Subcutaneous adipose tissue (tissue), 4 donors: ENCODE data around the gene CCDC170. TPM values are rescaled to one million over a fixed set of nuclear protein-coding genes. Genes with fewer than 3 reads are reported as not detected.

Experiments
- total RNA-seq, 4 donors: library from RNA; depleted of rRNA; stranded (reverse); fragments of >200 nt; gene quantifications; one replicate each; pipeline ENCODE4 v1.1.0, GENCODE V29; 2016
- TF ChIP-seq, protein P1 (sequence below): fragments of 450-650 bp; IDR thresholded peaks from one replicate; pipeline ENCODE4 v1.5.1; 2016; ENCODE audit warnings: low read depth, mild to moderate bottlenecking, control low read depth, antibody characterized with exemption, moderate library complexity

Gene CCDC170
- total RNA-seq, 4 donors from 2014 or later: 7.0 to 16.6 (median 9.6) TPM

DNA sequence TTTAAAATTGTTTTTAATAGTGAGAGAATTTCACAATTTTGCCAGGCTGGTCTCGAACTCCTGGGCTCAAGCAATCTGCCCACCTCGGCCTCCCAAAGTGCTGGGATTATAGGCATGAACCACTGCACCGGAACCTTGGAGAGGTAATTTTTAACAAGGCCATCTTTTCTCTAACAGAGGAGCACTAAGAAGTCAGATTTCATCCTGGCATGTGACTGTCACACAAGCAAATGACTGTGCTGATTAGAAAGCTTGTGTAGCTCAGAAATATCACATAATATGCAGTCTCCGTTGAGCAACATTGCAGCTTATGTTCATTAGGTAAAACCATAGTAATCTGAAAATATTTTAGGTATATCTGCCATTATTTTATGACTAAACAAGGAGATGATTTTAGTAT, 156.0 kb downstream of the CCDC170 start:
- TF ChIP-seq, protein P1, sequence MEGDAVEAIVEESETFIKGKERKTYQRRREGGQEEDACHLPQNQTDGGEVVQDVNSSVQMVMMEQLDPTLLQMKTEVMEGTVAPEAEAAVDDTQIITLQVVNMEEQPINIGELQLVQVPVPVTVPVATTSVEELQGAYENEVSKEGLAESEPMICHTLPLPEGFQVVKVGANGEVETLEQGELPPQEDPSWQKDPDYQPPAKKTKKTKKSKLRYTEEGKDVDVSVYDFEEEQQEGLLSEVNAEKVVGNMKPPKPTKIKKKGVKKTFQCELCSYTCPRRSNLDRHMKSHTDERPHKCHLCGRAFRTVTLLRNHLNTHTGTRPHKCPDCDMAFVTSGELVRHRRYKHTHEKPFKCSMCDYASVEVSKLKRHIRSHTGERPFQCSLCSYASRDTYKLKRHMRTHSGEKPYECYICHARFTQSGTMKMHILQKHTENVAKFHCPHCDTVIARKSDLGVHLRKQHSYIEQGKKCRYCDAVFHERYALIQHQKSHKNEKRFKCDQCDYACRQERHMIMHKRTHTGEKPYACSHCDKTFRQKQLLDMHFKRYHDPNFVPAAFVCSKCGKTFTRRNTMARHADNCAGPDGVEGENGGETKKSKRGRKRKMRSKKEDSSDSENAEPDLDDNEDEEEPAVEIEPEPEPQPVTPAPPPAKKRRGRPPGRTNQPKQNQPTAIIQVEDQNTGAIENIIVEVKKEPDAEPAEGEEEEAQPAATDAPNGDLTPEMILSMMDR: no peak

DNA sequence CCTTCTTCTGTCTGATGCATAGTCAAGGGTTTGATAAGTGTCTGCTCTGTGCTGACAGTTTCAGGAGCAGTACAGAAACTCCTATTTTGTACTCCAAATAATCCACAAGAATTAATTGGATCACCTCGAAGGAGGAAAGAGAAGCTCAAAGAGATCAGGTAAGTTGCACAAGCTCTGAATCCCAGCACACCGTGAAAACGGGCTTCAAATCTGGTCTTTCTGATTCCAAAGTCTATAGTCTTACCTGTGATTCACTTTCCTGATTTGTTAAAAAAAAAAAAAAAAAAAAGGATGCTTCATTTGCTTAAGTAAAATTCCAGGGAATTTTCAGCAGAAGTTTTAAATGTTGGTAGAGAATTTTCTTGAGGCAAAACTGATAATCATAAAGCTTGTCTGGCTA, 157.8 kb downstream of the CCDC170 start:
- TF ChIP-seq, protein P1: no peak

DNA sequence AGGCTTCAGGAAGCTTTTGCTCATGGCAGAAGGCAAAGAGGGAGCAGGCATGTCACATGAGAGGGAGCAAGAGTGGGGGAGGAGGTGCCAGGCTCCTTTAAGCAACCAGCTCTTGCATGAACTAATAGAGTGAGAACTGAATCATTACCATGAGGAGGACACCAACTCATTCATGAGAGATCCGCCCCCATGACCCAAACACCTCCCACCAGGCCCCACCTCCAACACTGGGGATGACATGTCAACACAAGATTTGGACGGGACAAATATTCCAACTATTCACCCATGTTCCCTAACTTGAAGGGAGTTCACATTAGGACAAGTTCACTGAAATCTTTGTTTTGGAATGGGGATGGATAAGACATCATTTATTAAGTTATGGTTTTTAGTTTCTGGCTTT, 158.5 kb downstream of the CCDC170 start:
- TF ChIP-seq, protein P1: no peak

DNA sequence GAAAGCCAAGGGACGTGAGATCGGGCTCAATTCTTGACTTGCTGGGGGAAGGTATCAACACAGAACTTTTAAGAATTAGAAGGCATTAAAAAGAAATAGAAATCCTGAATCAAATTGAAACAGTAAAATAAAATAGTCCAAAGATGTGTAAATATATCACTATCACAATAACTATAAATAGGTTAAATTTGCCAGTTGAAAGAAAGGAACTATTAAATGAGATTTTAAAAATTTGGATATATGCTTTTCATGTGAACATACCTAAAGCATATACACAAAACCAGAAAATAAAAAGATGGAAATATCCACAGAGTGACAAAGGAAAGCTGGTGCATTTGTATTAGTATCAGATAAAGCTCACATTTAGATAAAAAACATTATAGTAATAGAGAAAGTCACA, 161.3 kb downstream of the CCDC170 start:
- TF ChIP-seq, protein P1: no peak

DNA sequence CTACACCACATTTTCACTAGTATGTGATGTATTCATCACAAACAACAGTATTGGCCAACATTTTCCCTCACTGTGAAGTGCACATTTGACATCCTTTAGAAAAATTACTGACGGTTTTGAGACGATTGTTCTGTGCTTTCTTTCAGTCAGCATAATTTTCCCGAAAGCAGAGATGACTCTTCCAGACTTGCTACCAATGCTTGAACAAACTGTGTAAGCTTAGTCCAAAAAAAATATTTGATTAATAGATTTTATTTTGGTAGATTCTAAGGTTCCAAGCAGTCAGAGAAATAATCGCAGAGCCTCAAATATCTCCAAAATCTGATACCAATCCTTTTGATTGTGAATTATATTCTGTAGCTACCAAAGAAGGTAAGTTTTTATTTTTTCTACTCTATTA, 162.6 kb downstream of the CCDC170 start:
- TF ChIP-seq, protein P1: no peak

DNA sequence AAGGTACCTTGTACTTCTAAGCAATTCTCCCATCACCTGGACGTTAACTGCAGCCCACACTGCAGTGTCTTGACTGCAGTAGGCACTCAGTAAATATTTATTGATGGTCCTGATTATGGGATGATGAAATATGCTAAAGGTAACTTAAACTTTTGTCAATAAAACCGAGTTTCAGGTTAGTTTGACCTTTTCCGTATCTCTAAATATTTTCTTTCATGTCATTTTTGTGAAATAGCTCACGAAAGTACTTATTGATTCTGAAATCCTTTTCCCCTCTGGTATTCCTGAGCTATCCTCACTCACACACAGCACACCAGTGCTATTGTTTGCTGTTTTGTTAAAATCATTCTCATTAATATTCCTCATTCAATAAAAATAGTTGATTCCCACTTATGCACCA, 164.3 kb downstream of the CCDC170 start:
- TF ChIP-seq, protein P1: no peak

DNA sequence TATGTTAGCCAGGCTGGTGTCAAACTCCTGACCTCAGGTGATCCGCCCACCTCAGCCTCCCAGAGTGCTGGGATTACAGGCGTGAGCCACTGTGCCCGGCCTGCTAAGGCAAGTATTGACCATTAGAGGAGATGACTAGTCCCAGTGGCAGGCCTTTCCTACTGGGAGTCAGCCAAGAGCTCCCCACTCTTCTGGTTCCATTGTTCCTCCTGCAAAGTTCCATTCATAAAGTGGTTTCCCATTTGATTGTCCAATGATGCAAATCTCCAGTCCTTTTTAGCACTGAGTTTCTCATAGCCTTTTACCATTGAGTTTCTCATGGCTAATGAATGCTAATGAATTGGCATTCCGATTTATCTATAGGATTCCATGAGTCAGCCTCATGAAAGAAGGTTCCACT, 165.4 kb downstream of the CCDC170 start:
- TF ChIP-seq, protein P1: no peak

DNA sequence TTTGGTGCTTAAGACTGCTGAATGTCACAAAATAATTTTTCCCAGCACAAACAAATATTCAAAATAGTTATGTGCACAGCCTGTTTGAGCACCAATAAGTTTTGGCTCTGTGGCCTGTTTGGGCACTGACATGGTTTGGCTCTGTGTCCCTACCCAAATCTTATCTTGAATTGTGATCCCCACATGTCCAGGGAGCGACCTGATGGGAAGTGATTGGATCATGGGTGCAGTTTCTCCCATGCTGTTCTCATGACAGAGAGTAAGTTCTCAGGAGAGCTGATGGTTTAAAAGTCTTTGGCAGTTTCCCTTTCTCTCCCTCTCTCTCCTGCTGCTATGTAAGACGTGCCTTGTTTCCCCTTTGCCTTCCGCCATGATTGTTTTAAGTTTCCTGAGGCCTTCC, 167.7 kb downstream of the CCDC170 start:
- TF ChIP-seq, protein P1: no peak
